Smooth muscle cell (in vitro differentiated cells): ENCODE data around the gene HES4. TPM values are rescaled to one million over a fixed set of nuclear protein-coding genes. Genes with fewer than 3 reads are reported as not detected.

Source experiments
- DNase-seq: peaks from one replicate; lab custom pipeline; 2025; ENCODE audit not compliant: unreplicated experiment; lab: John Stamatoyannopoulos, UW
- H2AFZ ChIP-seq: fragments of 200-600 bp; sonication (generic); 2 replicates; pipeline ENCODE4 v1.6.0; 2016; ENCODE audit warnings: antibody characterized with exemption, low read depth, mild to moderate bottlenecking
- H3F3A ChIP-seq: fragments of 200-600 bp; sonication (generic); 2 replicates; pipeline ENCODE4 v1.6.0; 2017; ENCODE audit warnings: antibody characterized with exemption, low read depth
- H3K27ac ChIP-seq: fragments of 200-600 bp; sonication (generic); 2 replicates; pipeline ENCODE4 v1.5.1; 2016; ENCODE audit warnings: low read depth, mild to moderate bottlenecking
- H3K27me3 ChIP-seq: fragments of 200-600 bp; sonication (generic); 2 replicates; pipeline ENCODE4 v1.6.1; 2016; ENCODE audit warnings: low read depth, mild to moderate bottlenecking
- H3K36me3 ChIP-seq: fragments of 200-600 bp; sonication (generic); 2 replicates; pipeline ENCODE4 v1.5.1; 2016; ENCODE audit warnings: low read depth
- H3K4me1 ChIP-seq: fragments of 200-600 bp; sonication (generic); 2 replicates; pipeline ENCODE4 v1.5.1; 2016; ENCODE audit warnings: low read depth
- H3K4me2 ChIP-seq: fragments of 200-600 bp; sonication (generic); 2 replicates; pipeline ENCODE4 v1.6.0; 2016; ENCODE audit warnings: mild to moderate bottlenecking
- H3K4me3 ChIP-seq: fragments of 200-600 bp; sonication (generic); 2 replicates; pipeline ENCODE4 v1.5.1; 2016; ENCODE audit warnings: mild to moderate bottlenecking
- H3K79me2 ChIP-seq: fragments of 200-600 bp; sonication (generic); 2 replicates; pipeline ENCODE4 v1.6.0; 2016; ENCODE audit warnings: low read depth, mild to moderate bottlenecking
- H3K9ac ChIP-seq: fragments of 200-600 bp; sonication (generic); 2 replicates; pipeline ENCODE4 v1.6.0; 2016; ENCODE audit warnings: low read depth
- H3K9me3 ChIP-seq: fragments of 200-600 bp; sonication (generic); replicated peaks from 2 replicates; pipeline ENCODE4 v1.5.1; 2016; ENCODE audit warnings: low read depth
- H4K20me1 ChIP-seq: fragments of 200-600 bp; sonication (generic); 2 replicates; pipeline ENCODE4 v1.6.0; 2016; ENCODE audit warnings: low read depth
- WGBS: methylation state at CpG from one replicate; pipeline ENCODE4 v1.1.7; 2016; ENCODE audit warnings: low lambda C conversion rate; 5-methylcytosine and 5-hydroxymethylcytosine counted together
- polyA plus RNA-seq: library from polyadenylated mRNA; unstranded; fragments of >200 nt; fragmentation: Nextera tagmentation; extraction: Ambion mirVana; gene quantifications from 2 replicates; pipeline ENCODE4 v1.2.1, GENCODE V29; 2016
- total RNA-seq: library from RNA; depleted of rRNA; stranded (reverse); fragments of >200 nt; gene quantifications from 2 replicates; pipeline ENCODE4 v1.2.3, GENCODE V29; 2014
- TF ChIP-seq, protein P1 (sequence below): fragments of 200-600 bp; sonication (generic); IDR thresholded peaks from 2 replicates; pipeline ENCODE4 v1.5.1; 2017; ENCODE audit warnings: borderline replicate concordance, mild to moderate bottlenecking, antibody characterized with exemption; ENCODE audit not compliant: insufficient read depth, poor library complexity, severe bottlenecking

HES4 gene
- total and polyA plus RNA-seq, 2 experiments from 2014 or later, result 57.0 to 72.0 TPM

DNA sequence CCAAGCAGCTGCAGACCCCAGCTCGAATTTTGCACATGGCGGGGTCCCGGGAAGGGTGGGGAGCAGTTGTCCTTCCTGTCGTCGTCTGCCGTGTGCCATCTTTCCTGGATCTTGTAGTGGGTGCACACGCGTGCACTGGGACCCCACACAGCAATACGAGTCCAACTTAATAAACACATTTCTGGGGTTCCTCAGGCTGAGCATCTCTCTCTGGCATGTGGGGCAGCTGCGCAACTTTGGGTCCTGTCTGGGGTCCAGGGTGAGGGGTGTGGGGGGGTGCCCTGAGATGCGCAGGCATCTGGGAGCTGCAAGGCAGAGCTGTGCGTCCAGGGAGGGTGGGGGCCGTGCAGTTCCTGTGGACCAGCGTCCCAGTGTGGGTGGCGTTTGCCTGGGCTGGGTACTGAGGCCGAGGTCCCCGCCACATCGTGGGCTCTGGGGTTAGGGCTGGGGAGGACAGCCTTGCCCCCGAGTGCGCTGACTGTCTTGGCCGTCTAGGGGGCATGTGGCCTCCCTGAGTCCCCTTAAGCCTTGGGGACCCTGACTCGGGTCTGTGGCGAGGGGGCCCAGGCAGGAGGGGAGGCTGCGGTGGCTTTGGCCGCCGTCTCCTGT lies 34.3 kb downstream of the HES4 start:
- no peak overlapping the region for H2AFZ ChIP-seq
- H3F3A ChIP-seq, result no peaks in the 10 kb centered on the region
- no peaks in the 10 kb centered on the region for H3K36me3 ChIP-seq
- no peak for DNase-seq
- no peaks in the 10 kb centered on the region for H3K9me3 ChIP-seq
- peak overlapping the region; percentile 88 for H3K9ac ChIP-seq
- peaks cover 6% of the 10 kb centered on the region for H3K27me3 ChIP-seq
- WGBS, result 81% methylated on average over 18 of the region's 26 CpGs
- H3K27ac ChIP-seq, result peak overlapping the region; percentile 93
- peaks cover 7% of the 10 kb centered on the region for H3K4me1 ChIP-seq
- no peaks in the 10 kb centered on the region for H3K79me2 ChIP-seq
- H3K4me2 ChIP-seq, result peak overlapping the region; percentile 85
- H4K20me1 ChIP-seq, result no peaks in the 10 kb centered on the region
- TF ChIP-seq, protein P1, sequence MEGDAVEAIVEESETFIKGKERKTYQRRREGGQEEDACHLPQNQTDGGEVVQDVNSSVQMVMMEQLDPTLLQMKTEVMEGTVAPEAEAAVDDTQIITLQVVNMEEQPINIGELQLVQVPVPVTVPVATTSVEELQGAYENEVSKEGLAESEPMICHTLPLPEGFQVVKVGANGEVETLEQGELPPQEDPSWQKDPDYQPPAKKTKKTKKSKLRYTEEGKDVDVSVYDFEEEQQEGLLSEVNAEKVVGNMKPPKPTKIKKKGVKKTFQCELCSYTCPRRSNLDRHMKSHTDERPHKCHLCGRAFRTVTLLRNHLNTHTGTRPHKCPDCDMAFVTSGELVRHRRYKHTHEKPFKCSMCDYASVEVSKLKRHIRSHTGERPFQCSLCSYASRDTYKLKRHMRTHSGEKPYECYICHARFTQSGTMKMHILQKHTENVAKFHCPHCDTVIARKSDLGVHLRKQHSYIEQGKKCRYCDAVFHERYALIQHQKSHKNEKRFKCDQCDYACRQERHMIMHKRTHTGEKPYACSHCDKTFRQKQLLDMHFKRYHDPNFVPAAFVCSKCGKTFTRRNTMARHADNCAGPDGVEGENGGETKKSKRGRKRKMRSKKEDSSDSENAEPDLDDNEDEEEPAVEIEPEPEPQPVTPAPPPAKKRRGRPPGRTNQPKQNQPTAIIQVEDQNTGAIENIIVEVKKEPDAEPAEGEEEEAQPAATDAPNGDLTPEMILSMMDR, result no peak
- H3K4me3 ChIP-seq, result peak overlapping the region; percentile 60

- Histone ChIP-seq H3K9ac (no peak overlapping the region), H3K79me2 (no peaks in the 10 kb centered on the region), H3K4me3 (no peak overlapping the region), H3K36me3 (no peaks in the 10 kb centered on the region), H3K4me1 (peaks cover 7% of the 10 kb centered on the region), H3K27me3 (no peaks in the 10 kb centered on the region), H3K27ac (no peak overlapping the region), H2AFZ (no peak overlapping the region), H3K9me3 (no peaks in the 10 kb centered on the region), H3F3A (no peaks in the 10 kb centered on the region), H3K4me2 (no peak overlapping the region), H4K20me1 (no peaks in the 10 kb centered on the region)
- WGBS, result 96% methylated on average over 30 of the region's 51 CpGs
- no peak for DNase-seq
- TF ChIP-seq, protein P1, result no peak
Observed at GRCh38 chr1:964691-965525, 35.0 kb downstream of the HES4 start.

- H3K4me2 ChIP-seq, result no peak overlapping the region
- H3K4me3 ChIP-seq, result no peak overlapping the region
- TF ChIP-seq, protein P1, result no peak
- no peaks in the 10 kb centered on the region for H3K36me3 ChIP-seq
- WGBS, result 97% methylated on average over 39 of the region's 47 CpGs
- H3F3A ChIP-seq, result no peaks in the 10 kb centered on the region
- no peaks in the 10 kb centered on the region for H3K9me3 ChIP-seq
- H2AFZ ChIP-seq, result no peak overlapping the region
- no peak for DNase-seq
- no peak overlapping the region for H3K27ac ChIP-seq
- no peak overlapping the region for H3K9ac ChIP-seq
- peaks cover under 1% of the 10 kb centered on the region for H3K79me2 ChIP-seq
- no peaks in the 10 kb centered on the region for H3K27me3 ChIP-seq
- H3K4me1 ChIP-seq, result peaks cover 7% of the 10 kb centered on the region
- no peaks in the 10 kb centered on the region for H4K20me1 ChIP-seq
Observed at GRCh38 chr1:963746-964525, 36.0 kb downstream of the HES4 start.
